Activated CD4-positive, alpha-beta memory T cell treated with anti-CD3 and anti-CD28 coated beads for 36 hours (primary cell): Measurements from ENCODE around the gene PCDHGB2. TPM values are rescaled to one million over a fixed set of nuclear protein-coding genes. Genes with fewer than 3 reads are reported as not detected.

ENCODE experiments used
- CTCF ChIA-PET: fragments of 350-600 bp; sonication (Branson Sonifier 250); formaldehyde crosslinking; loops from one replicate; lab custom pipeline; 2021; ENCODE audit warnings: antibody characterized with exemption, inconsistent platforms; lab: Charles Lee
- POLR2A ChIA-PET: fragments of 350-600 bp; sonication (Branson Sonifier 250); formaldehyde crosslinking; loops from one replicate; lab custom pipeline; 2021; ENCODE audit warnings: antibody characterized with exemption; lab: Charles Lee
- DNase-seq: peaks from one replicate; pipeline ENCODE4 v3.0.0-alpha.2; 2020
- H3K27ac Mint-ChIP-seq: one replicate; pipeline ENCODE4 v1.8.0; 2021; ENCODE audit warnings: mixed read lengths
- H3K27me3 Mint-ChIP-seq: one replicate; pipeline ENCODE4 v1.8.0; 2021; ENCODE audit warnings: mixed read lengths
- H3K36me3 Mint-ChIP-seq: one replicate; pipeline ENCODE4 v1.8.0; 2021; ENCODE audit warnings: mixed read lengths
- H3K4me1 Mint-ChIP-seq: one replicate; pipeline ENCODE4 v1.8.0; 2021; ENCODE audit warnings: low read depth, mixed read lengths
- H3K4me3 Mint-ChIP-seq: one replicate; pipeline ENCODE4 v1.8.0; 2021; ENCODE audit warnings: mild to moderate bottlenecking, mixed read lengths
- H3K9me3 Mint-ChIP-seq: one replicate; pipeline ENCODE4 v1.8.0; 2021; ENCODE audit warnings: mixed read lengths
- intact Hi-C: fragments of 100-400 bp; cut with micrococcal nuclease; formaldehyde crosslinking; loops from one replicate; pipeline ENCODE4 v1.15.1; 2023
- total RNA-seq, 2 experiments: library from RNA; stranded (reverse); gene quantifications; one replicate each; pipeline ENCODE4 v1.2.3, GENCODE V29; 2021

PCDHGB2 gene
- total RNA-seq, 2 experiments from 2014 or later: 0.10 to 0.19 TPM

GRCh38 chr5:141351591-141351990 is 8.2 kb upstream of the PCDHGB2 start:
- no peak for DNase-seq

DNA sequence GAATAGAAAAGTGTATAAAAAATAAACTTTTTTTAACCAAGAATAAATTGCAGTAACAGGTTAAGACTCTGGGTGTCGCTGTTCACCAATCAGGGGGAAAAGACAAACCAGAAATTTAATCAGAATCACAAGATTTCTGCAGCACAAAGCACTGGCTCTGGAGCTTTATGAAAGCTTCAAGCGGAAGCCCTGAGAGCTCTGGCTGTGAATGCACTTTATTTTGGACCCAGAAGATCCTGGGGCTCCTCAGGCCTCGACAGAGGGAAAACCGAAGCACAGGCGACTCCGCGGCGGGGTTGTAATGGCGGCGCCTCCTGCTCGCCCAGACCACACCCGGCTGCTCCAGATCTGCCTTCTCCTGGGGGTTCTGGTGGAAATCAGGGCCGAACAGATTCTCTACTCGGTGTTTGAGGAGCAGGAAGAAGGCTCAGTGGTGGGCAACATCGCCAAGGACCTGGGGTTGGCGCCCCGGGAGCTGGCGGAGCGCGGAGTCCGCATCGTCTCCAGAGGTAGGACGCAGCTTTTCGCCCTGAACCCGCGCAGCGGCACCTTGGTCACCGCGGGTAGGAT is 4.8 kb upstream of the PCDHGB2 start, which contains the start of gene PCDHGA4:
Gene PCDHGA4 (plus strand): TSS at position 122 of the 570 bp plus-strand sequence. CDS start 87 bp downstream, at position 209.
- Mint-ChIP-seq H3K4me3 (no peak within 1 kb of the TSS), H3K9me3 (peaks cover 19% of the 10 kb centered on the region), H3K4me1 (peaks cover 2% of the 10 kb centered on the region), H3K36me3 (peaks cover 9% of the 10 kb centered on the region), H3K27me3 (peaks cover 54% of the 10 kb centered on the region), H3K27ac (no peak within 1 kb of the TSS)
- ChIA-PET POLR2A (no interaction called here), CTCF (interaction anchor here (0.6 to 1.9 kb wide), 7 partner anchors 15 to 209 kb away, joined by 3 to 5 read pairs (median 4); partner anchors contain the start of genes PCDHGB3, PCDHGB7 and TAF7)
- intact Hi-C loops: no loop called here
- DNase-seq: no peak

More at GRCh38 chr5:141351591-141351990, 8.2 kb upstream of the PCDHGB2 start:
- Mint-ChIP-seq H3K9me3 (peaks cover 16% of the 10 kb centered on the region), H3K4me1 (no peaks in the 10 kb centered on the region), H3K36me3 (peaks cover 7% of the 10 kb centered on the region), H3K27me3 (peaks cover 47% of the 10 kb centered on the region), H3K27ac (no peak overlapping the region), H3K4me3 (no peak overlapping the region)
- intact Hi-C loops: no loop called here
- POLR2A ChIA-PET: no interaction called here
- CTCF ChIA-PET: interaction anchor here (1.0 to 2.3 kb wide), 3 partner anchors 18 to 198 kb away, joined by 3 to 9 read pairs (median 5); partner anchors contain the start of gene PCDHGA1

DNA sequence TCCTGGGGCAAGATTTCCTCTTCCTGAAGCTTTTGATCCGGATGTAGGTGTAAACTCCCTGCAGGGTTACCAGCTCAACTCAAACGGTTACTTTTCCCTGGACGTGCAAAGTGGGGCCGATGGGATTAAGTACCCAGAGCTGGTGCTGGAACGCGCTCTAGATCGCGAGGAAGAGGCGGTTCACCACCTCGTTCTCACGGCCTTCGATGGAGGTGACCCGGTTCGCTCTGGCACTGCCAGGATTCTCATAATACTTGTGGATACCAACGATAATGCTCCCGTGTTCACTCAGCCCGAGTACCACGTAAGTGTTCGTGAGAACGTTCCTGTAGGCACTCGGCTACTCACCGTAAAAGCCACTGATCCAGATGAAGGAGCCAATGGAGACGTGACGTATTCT is 4.2 kb upstream of the PCDHGB2 start:
- H3K9me3 Mint-ChIP-seq: peaks cover 21% of the 10 kb centered on the region
- H3K36me3 Mint-ChIP-seq: peaks cover 13% of the 10 kb centered on the region
- no peak for DNase-seq
- H3K4me3 Mint-ChIP-seq: no peak overlapping the region
- peaks cover 54% of the 10 kb centered on the region for H3K27me3 Mint-ChIP-seq
- intact Hi-C loops: no loop called here
- CTCF ChIA-PET: interaction anchor here (0.6 to 1.9 kb wide), 7 partner anchors 15 to 208 kb away, joined by 3 to 5 read pairs (median 4); partner anchors contain the start of genes PCDHGB3, PCDHGB7 and TAF7
- POLR2A ChIA-PET: no interaction called here
- no peak overlapping the region for H3K27ac Mint-ChIP-seq
- peaks cover 2% of the 10 kb centered on the region for H3K4me1 Mint-ChIP-seq

DNA sequence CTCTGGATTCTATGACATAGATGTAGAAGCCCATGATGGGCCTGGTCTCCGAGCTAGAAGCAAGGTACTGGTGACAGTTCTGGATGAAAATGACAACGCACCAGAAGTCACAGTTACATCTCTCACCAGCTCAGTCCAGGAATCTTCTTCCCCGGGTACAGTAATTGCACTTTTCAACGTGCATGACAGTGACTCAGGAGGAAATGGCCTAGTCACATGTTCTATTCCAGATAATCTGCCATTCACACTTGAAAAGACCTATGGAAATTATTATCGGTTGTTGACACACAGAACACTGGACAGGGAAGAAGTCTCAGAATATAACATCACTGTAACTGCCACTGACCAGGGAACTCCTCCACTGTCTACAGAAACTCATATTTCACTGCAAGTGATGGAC is 3.7 kb upstream of the PCDHGB2 start:
- POLR2A ChIA-PET: no interaction called here
- Mint-ChIP-seq H3K4me1 (peaks cover 2% of the 10 kb centered on the region), H3K4me3 (no peak overlapping the region), H3K9me3 (peaks cover 26% of the 10 kb centered on the region), H3K36me3 (peaks cover 17% of the 10 kb centered on the region), H3K27ac (no peak overlapping the region), H3K27me3 (peaks cover 54% of the 10 kb centered on the region)
- no peak for DNase-seq
- intact Hi-C loops: no loop called here
- CTCF ChIA-PET: interaction anchor here (1.3 to 1.7 kb wide), 3 partner anchors 36 to 208 kb away, joined by 4 to 5 read pairs (median 5); partner anchors contain the start of gene TAF7

GRCh38 chr5:141356950-141357349 is 2.8 kb upstream of the PCDHGB2 start:
- H3K4me3 Mint-ChIP-seq: no peak overlapping the region
- CTCF ChIA-PET: interaction anchor here (0.8 kb wide), 1 partner anchor 10 kb away, joined by 3 read pairs; no protein-coding TSS in a partner anchor
- H3K4me1 Mint-ChIP-seq: peaks cover 2% of the 10 kb centered on the region
- no peak for DNase-seq
- intact Hi-C loops: no loop called here
- peaks cover 30% of the 10 kb centered on the region for H3K9me3 Mint-ChIP-seq
- POLR2A ChIA-PET: no interaction called here
- peaks cover 56% of the 10 kb centered on the region for H3K27me3 Mint-ChIP-seq
- H3K27ac Mint-ChIP-seq: no peak overlapping the region
- H3K36me3 Mint-ChIP-seq: peaks cover 20% of the 10 kb centered on the region

DNA sequence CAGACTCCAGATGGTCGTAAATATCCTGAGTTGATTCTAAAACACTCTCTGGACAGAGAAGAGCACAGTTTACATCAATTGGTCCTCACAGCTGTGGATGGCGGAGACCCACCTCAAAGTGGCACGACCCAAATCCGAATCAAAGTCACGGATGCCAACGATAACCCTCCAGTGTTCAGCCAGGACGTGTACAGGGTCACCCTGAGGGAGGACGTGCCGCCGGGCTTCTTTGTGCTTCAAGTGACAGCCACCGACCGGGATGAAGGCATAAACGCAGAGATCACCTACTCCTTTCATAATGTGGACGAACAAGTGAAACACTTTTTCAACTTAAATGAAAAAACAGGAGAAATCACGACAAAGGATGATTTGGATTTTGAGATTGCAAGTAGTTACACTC is 891 bp downstream of the PCDHGB2 start:
- Mint-ChIP-seq H3K4me1 (peaks cover 2% of the 10 kb centered on the region), H3K27me3 (peaks cover 71% of the 10 kb centered on the region), H3K27ac (no peak overlapping the region), H3K4me3 (no peak overlapping the region), H3K36me3 (peaks cover 34% of the 10 kb centered on the region), H3K9me3 (peaks cover 51% of the 10 kb centered on the region)
- ChIA-PET POLR2A (no interaction called here), CTCF (interaction anchor here (1.2 kb wide), 1 partner anchor 152 kb away, joined by 4 read pairs; no protein-coding TSS in a partner anchor)
- intact Hi-C loops: loop anchor here (10.0 kb wide), 1 partner anchor 54 kb away; the partner anchor contains the start of genes PCDHGA10 and PCDHGB7
- DNase-seq: no peak

DNA sequence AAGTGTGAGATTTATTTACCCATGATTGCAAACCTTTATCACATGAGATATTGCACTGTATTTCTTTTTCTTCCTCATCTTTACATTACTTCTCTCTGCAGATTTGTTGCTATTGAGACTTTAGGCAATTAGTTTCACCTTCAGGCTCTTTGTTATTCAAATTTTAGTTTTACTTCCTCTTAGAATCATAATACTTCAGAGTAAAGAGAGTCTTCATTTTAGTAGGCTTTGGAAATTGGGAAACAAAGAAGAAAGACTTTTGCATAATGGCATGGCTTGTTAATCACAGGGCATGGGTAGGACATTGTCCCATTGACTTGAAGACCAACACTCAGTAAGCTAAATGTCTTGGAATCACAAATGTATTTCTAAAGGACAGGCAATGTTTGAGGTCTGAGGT is 2.9 kb downstream of the PCDHGB2 start:
- Mint-ChIP-seq H3K36me3 (peaks cover 39% of the 10 kb centered on the region), H3K27me3 (peaks cover 70% of the 10 kb centered on the region), H3K4me1 (peaks cover 2% of the 10 kb centered on the region), H3K27ac (no peak overlapping the region), H3K4me3 (no peak overlapping the region), H3K9me3 (peaks cover 48% of the 10 kb centered on the region)
- intact Hi-C loops: loop anchor here (10.0 kb wide), 1 partner anchor 52 kb away; the partner anchor contains the start of genes PCDHGA10 and PCDHGB7
- ChIA-PET POLR2A (no interaction called here), CTCF (no interaction called here)
- no peak for DNase-seq

DNA sequence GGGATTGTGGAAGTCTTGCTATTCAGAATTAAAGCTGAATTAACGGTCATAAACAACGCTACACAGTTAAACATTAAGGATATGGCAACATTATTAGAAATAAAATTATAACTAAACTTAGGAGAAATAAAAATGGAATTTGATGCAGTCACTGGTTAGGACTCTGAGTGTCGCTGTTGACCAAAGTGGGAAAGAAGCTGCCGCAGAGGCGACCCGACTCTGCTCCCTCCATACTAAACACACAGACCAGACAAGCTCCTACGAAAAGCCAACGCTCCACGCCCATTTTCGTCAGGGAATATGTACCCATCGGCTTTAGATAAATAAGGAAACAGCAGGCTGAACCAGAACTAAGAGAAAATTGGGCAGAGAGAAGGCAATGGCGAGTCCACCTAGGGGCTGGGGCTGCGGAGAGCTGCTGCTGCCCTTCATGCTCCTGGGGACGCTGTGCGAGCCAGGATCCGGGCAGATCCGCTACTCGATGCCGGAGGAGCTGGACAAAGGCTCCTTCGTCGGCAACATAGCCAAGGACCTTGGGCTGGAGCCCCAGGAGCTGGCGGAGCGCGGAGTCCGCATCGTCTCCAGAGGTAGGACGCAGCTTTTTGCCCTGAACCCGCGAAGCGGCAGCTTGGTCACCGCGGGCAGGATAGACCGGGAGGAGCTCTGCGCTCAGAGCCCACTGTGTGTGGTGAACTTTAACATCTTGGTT is 4.3 kb downstream of the PCDHGB2 start, which contains the start of gene PCDHGA5:
Gene PCDHGA5 (plus strand): TSS at position 211 of the 709 bp plus-strand sequence. CDS start 169 bp downstream, at position 380.
- Mint-ChIP-seq H3K4me1 (peaks cover 2% of the 10 kb centered on the region), H3K9me3 (peaks cover 48% of the 10 kb centered on the region), H3K27ac (no peak within 1 kb of the TSS), H3K36me3 (peaks cover 38% of the 10 kb centered on the region), H3K4me3 (no peak within 1 kb of the TSS), H3K27me3 (peaks cover 71% of the 10 kb centered on the region)
- ChIA-PET CTCF (no interaction called here), POLR2A (interaction anchor here (1.4 kb wide), 1 partner anchor 43 kb away, joined by 3 read pairs; the partner anchor contains the start of gene TAF7)
- no peak for DNase-seq
- intact Hi-C loops: loop anchor here (10.0 kb wide), 1 partner anchor 51 kb away; the partner anchor contains the start of genes PCDHGA10 and PCDHGB7

GRCh38 chr5:141366016-141366896 is 6.5 kb downstream of the PCDHGB2 start:
- ChIA-PET POLR2A (no interaction called here), CTCF (interaction anchor here (1.1 kb wide), 1 partner anchor 198 kb away, joined by 3 read pairs; no protein-coding TSS in a partner anchor)
- Mint-ChIP-seq H3K4me1 (peaks cover 5% of the 10 kb centered on the region), H3K27me3 (peaks cover 67% of the 10 kb centered on the region), H3K27ac (no peak overlapping the region), H3K4me3 (no peak overlapping the region), H3K9me3 (peaks cover 38% of the 10 kb centered on the region), H3K36me3 (peaks cover 32% of the 10 kb centered on the region)
- intact Hi-C loops: loop anchor here (10.0 kb wide), 1 partner anchor 49 kb away; the partner anchor contains the start of genes PCDHGA10 and PCDHGB7
- DNase-seq: no peak

DNA sequence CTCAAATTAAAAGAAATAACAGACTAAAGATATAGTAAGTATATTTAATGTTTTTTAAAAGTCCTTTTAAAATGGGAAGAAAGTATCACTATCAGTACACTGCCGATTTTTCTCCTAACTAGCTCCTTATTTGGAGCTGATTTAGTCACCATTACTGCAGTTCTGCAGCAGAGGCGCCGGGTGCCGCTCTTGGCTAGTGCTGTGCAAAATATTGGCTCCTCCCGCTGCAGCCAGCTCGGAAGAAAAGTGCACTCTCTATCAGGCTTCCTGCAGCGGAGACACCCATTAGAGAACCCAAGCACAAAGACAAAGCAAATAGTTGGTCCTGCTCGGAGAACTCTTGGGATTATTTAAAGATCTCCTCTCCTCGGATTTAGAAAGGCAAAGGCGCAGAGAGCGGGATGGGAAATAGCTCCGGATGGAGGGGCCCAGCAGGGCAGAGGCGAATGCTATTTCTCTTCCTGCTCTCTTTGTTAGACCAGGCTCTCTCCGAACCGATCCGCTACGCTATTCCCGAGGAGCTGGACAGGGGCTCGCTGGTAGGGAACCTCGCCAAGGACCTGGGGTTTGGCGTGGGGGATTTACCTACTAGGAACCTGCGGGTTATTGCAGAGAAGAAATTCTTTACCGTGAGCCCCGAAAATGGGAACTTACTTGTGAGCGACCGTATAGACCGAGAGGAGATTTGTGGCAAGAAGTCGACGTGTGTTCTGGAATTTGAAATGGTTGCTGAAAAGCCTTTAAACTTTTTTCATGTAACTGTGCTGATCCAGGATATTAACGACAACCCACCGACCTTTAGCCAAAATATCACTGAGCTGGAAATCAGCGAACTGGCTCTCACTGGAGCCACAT is 10.4 kb downstream of the PCDHGB2 start, which contains the start of gene PCDHGB3:
Gene PCDHGB3 (plus strand): TSS at position 249 of the 855 bp plus-strand sequence. CDS start 153 bp downstream, at position 402.
- no peak within 1 kb of the TSS for H3K27ac Mint-ChIP-seq
- intact Hi-C loops: loop anchor here (10.0 kb wide), 1 partner anchor 45 kb away; the partner anchor contains the start of genes PCDHGA10 and PCDHGB7
- peaks cover 30% of the 10 kb centered on the region for H3K9me3 Mint-ChIP-seq
- peak within 1 kb of the TSS; percentile 68 for H3K4me3 Mint-ChIP-seq
- ChIA-PET CTCF (interaction anchor here (0.7 to 2.8 kb wide), 20 partner anchors 10 to 197 kb away, joined by 3 to 25 read pairs (median 4); partner anchors contain the start of genes PCDHB9, PCDHGA10, PCDHGA12 and PCDHGB2), POLR2A (interaction anchor here (0.7 kb wide), 1 partner anchor 194 kb away, joined by 3 read pairs; no protein-coding TSS in a partner anchor)
- peaks cover 48% of the 10 kb centered on the region for H3K27me3 Mint-ChIP-seq
- DNase-seq: peak; percentile 55
- peaks cover 28% of the 10 kb centered on the region for H3K36me3 Mint-ChIP-seq
- H3K4me1 Mint-ChIP-seq: peaks cover 5% of the 10 kb centered on the region
